Activated CD4-positive, alpha-beta T cell treated with anti-CD3 and anti-CD28 coated beads, Interleukin-2, amount 50 U/mL, for 16 hours (primary cell): ENCODE results near the gene ASPRV1.
"Not testable (repeated sequence)": the region's sequence is repeated elsewhere in the genome, so short reads cannot be mapped to it uniquely, and the experiment has no call there.

Experiments
- DNase-seq: peaks from one replicate; pipeline ENCODE4 v3.0.0-alpha.2; 2020

The ASPRV1 gene

GRCh38 chr2:69961496-69961895 is at the start of gene ASPRV1:
TSS of gene ASPRV1 (minus strand) at chr2:69961631. CDS start at chr2:69961436, 195 bp downstream.
- DNase-seq, result no peak

- DNase-seq, result no peak
Observed at GRCh38 chr2:70010576-70011111, 49.2 kb upstream of the ASPRV1 start.

GRCh38 chr2:70009762-70010575 is 48.5 kb upstream of the ASPRV1 start:
- no peak for DNase-seq

- DNase-seq, result no peak
Observed at GRCh38 chr2:70008290-70008689, 46.9 kb upstream of the ASPRV1 start.

- no peak for DNase-seq
Observed at GRCh38 chr2:70007151-70007550, 45.7 kb upstream of the ASPRV1 start.

GRCh38 chr2:70006447-70006784 is 45.0 kb upstream of the ASPRV1 start:
- no peak for DNase-seq

- no peak for DNase-seq
Observed at GRCh38 chr2:70005752-70006446, 44.5 kb upstream of the ASPRV1 start.

- DNase-seq, result no peak
Observed at GRCh38 chr2:70005216-70005615, 43.8 kb upstream of the ASPRV1 start.

GRCh38 chr2:70003093-70003830 is 41.8 kb upstream of the ASPRV1 start:
- no peak for DNase-seq

GRCh38 chr2:70002241-70002899 is 40.9 kb upstream of the ASPRV1 start:
- DNase-seq, result no peak

GRCh38 chr2:70000529-70000928 is 39.1 kb upstream of the ASPRV1 start:
- not testable (repeated sequence) for DNase-seq

- DNase-seq, result no peak
Observed at GRCh38 chr2:69998761-69999160, 37.3 kb upstream of the ASPRV1 start.

- peak; percentile 30 for DNase-seq
Observed at GRCh38 chr2:69997015-69997830, 35.8 kb upstream of the ASPRV1 start.

- DNase-seq, result no peak
Observed at GRCh38 chr2:69995511-69995910, 34.1 kb upstream of the ASPRV1 start.

- no peak for DNase-seq
Observed at GRCh38 chr2:69994166-69994565, 32.7 kb upstream of the ASPRV1 start.

- no peak for DNase-seq
Observed at GRCh38 chr2:69993708-69994107, 32.3 kb upstream of the ASPRV1 start.

- DNase-seq, result no peak
Observed at GRCh38 chr2:69993048-69993565, 31.7 kb upstream of the ASPRV1 start.

GRCh38 chr2:69992310-69993047 is 31.0 kb upstream of the ASPRV1 start:
- no peak for DNase-seq

- DNase-seq, result no peak
Observed at GRCh38 chr2:69989441-69990105, 28.1 kb upstream of the ASPRV1 start.

- no peak for DNase-seq
Observed at GRCh38 chr2:69989009-69989408, 27.6 kb upstream of the ASPRV1 start.
